ENCODE measurements around the gene NGEF. TPM values are rescaled to one million over a fixed set of nuclear protein-coding genes. Genes with fewer than 3 reads are reported as not detected.

Gene NGEF
- polyA plus RNA-seq, 3 donors: not detected

- WGBS (ENCODE audit: insufficient coverage): 97% methylated on average over 8 of the region's 8 CpGs
These were observed 62.3 kb downstream of the NGEF start for GRCh38 chr2:232950751-232951150.

DNA sequence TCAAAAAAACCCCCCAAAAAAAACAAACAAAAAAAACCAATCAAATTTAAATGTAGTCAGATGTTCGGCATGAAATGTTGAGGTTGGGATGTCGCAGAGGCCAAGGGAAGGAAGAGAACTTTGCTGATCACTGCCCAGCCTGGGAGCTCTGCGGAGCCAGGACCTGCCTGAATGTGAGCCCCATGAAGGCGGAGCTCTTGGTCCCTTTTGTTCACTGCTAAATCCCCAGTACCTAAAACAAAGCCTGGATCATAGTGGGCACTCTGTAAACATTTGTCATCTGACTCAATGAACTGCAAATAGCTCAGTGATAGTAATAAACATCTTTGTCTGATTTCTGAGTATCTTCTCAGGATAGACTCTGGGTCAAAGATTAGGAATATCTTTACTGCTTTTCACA, 64.0 kb downstream of the NGEF start:
- no peaks in the 10 kb centered on the region for H4K20me1 ChIP-seq (ENCODE audit: insufficient read depth, low read length)
- peaks cover 3% of the 10 kb centered on the region for H3K4me1 Mint-ChIP-seq
- intact Hi-C loops (cut with micrococcal nuclease): no loop called here
- no peaks in the 10 kb centered on the region for H3K9me3 ChIP-seq (replicated peaks in 1 of 2; ENCODE audit: control insufficient read depth in 1 of 2, insufficient read depth in 1 of 2, low read length in 2 of 2)
- no peaks in the 10 kb centered on the region for H3K36me3 Mint-ChIP-seq
- TF ChIP-seq, protein P1, sequence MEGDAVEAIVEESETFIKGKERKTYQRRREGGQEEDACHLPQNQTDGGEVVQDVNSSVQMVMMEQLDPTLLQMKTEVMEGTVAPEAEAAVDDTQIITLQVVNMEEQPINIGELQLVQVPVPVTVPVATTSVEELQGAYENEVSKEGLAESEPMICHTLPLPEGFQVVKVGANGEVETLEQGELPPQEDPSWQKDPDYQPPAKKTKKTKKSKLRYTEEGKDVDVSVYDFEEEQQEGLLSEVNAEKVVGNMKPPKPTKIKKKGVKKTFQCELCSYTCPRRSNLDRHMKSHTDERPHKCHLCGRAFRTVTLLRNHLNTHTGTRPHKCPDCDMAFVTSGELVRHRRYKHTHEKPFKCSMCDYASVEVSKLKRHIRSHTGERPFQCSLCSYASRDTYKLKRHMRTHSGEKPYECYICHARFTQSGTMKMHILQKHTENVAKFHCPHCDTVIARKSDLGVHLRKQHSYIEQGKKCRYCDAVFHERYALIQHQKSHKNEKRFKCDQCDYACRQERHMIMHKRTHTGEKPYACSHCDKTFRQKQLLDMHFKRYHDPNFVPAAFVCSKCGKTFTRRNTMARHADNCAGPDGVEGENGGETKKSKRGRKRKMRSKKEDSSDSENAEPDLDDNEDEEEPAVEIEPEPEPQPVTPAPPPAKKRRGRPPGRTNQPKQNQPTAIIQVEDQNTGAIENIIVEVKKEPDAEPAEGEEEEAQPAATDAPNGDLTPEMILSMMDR (IDR thresholded peaks at IDR 0.05): no peak
- peaks cover 0 to 2% of the 10 kb centered on the region in 2 donors for H3K27me3 ChIP-seq (ENCODE audit: control insufficient read depth in 2 of 2, insufficient read depth in 2 of 2, low read length in 2 of 2)
- no CpG with 5 or more reads among the region's 4 CpGs for WGBS (ENCODE audit: insufficient coverage)
- no peak overlapping the region for H3K4me2 ChIP-seq (replicated peaks; ENCODE audit: extremely low read depth, low read length, poor library complexity, severe bottlenecking)
- H3K79me2 ChIP-seq (ENCODE audit: insufficient read depth, low read length): no peaks in the 10 kb centered on the region
- H3K9me3 Mint-ChIP-seq: no peaks in the 10 kb centered on the region
- H3K36me3 ChIP-seq (replicated peaks in 1 of 2; ENCODE audit: control insufficient read depth in 1 of 2, insufficient read depth in 2 of 2, low read length in 2 of 2): no peaks in the 10 kb centered on the region
- H3K27ac Mint-ChIP-seq: no peak overlapping the region
- H3K27ac ChIP-seq (ENCODE audit: low read depth in 1 of 2, low read length in 2 of 2): no peak overlapping the region
- DNase-seq: no peak
- no peak overlapping the region for H3K4me3 Mint-ChIP-seq
- no peak overlapping the region for H3K4me3 ChIP-seq (replicated peaks in 1 of 3; ENCODE audit: low read depth in 2 of 3, low read length in 3 of 3)
- H3K4me1 ChIP-seq (ENCODE audit: control insufficient read depth in 1 of 2, insufficient read depth in 2 of 2, low read length in 2 of 2): peaks cover 0 to 2% of the 10 kb centered on the region in 2 donors
- H3K9ac ChIP-seq (ENCODE audit: insufficient read depth, low read length, poor library complexity, severe bottlenecking): no peak overlapping the region
- H2AFZ ChIP-seq (ENCODE audit: insufficient read depth, low read depth, low read length, poor library complexity, severe bottlenecking): no peak overlapping the region
- H3K27me3 Mint-ChIP-seq (ENCODE audit: low read depth in 3 of 3): peaks cover 5 to 16% (median 11%) of the 10 kb centered on the region in 3 donors

More at GRCh38 chr2:232950751-232951150, 62.3 kb downstream of the NGEF start:
- H3K4me2 ChIP-seq (replicated peaks; ENCODE audit: extremely low read depth, low read length, poor library complexity, severe bottlenecking): no peak overlapping the region
- intact Hi-C loops (cut with micrococcal nuclease): no loop called here
- no peaks in the 10 kb centered on the region for H4K20me1 ChIP-seq (ENCODE audit: insufficient read depth, low read length)
- no peak overlapping the region for H3K27ac ChIP-seq (ENCODE audit: low read depth in 1 of 2, low read length in 2 of 2)
- H3K4me1 ChIP-seq (ENCODE audit: control insufficient read depth in 1 of 2, insufficient read depth in 2 of 2, low read length in 2 of 2): peaks cover 8 to 9% of the 10 kb centered on the region in 2 donors
- no peak overlapping the region for H3K27ac Mint-ChIP-seq
- no peak for DNase-seq
- H3K79me2 ChIP-seq (ENCODE audit: insufficient read depth, low read length): no peaks in the 10 kb centered on the region
- no peaks in the 10 kb centered on the region for H3K36me3 ChIP-seq (replicated peaks in 1 of 2; ENCODE audit: control insufficient read depth in 1 of 2, insufficient read depth in 2 of 2, low read length in 2 of 2)
- H3K9me3 Mint-ChIP-seq: peaks cover 0 to 2% (median 0%) of the 10 kb centered on the region in 7 donors
- H3K4me3 ChIP-seq (replicated peaks in 1 of 3; ENCODE audit: low read depth in 2 of 3, low read length in 3 of 3): no peak overlapping the region
- peaks cover 0 to 2% of the 10 kb centered on the region in 2 donors for H3K27me3 ChIP-seq (ENCODE audit: control insufficient read depth in 2 of 2, insufficient read depth in 2 of 2, low read length in 2 of 2)
- H2AFZ ChIP-seq (ENCODE audit: insufficient read depth, low read depth, low read length, poor library complexity, severe bottlenecking): no peak overlapping the region
- H3K9me3 ChIP-seq (replicated peaks in 1 of 2; ENCODE audit: control insufficient read depth in 1 of 2, insufficient read depth in 1 of 2, low read length in 2 of 2): no peaks in the 10 kb centered on the region
- TF ChIP-seq, protein P1 (IDR thresholded peaks at IDR 0.05): no peak
- H3K4me1 Mint-ChIP-seq: peaks cover 8% of the 10 kb centered on the region
- no peak overlapping the region for H3K4me3 Mint-ChIP-seq
- no peaks in the 10 kb centered on the region for H3K36me3 Mint-ChIP-seq
- H3K27me3 Mint-ChIP-seq (ENCODE audit: low read depth in 3 of 3): peaks cover 5 to 17% (median 11%) of the 10 kb centered on the region in 3 donors
- H3K9ac ChIP-seq (ENCODE audit: insufficient read depth, low read length, poor library complexity, severe bottlenecking): no peak overlapping the region

All from CD14-positive monocyte (primary cell).